Body of pancreas (tissue), 4 donors: ENCODE data around the gene RAET1L.
"Not testable (repeated sequence)": the region's sequence is repeated elsewhere in the genome, so short reads cannot be mapped to it uniquely, and the experiment has no call there.

Experiments
- POLR2A ChIP-seq, 3 donors: fragments of 450-650 bp; IDR thresholded peaks; one replicate each; pipeline ENCODE4 v1.6.1; 2016; ENCODE audit warnings: antibody characterized with exemption in 3 of 3, mild to moderate bottlenecking in 2 of 3
- TF ChIP-seq, protein P1 (sequence below), 7 experiments: fragments of 450-650 bp in 4 of 7; fragments of 200-600 bp in 3 of 7; sonication (generic) in 3 of 7; IDR thresholded peaks; one replicate each; pipeline ENCODE4 v1.5.1; 2016 to 2019; ENCODE audit warnings: antibody characterized with exemption in 7 of 7

DNA sequence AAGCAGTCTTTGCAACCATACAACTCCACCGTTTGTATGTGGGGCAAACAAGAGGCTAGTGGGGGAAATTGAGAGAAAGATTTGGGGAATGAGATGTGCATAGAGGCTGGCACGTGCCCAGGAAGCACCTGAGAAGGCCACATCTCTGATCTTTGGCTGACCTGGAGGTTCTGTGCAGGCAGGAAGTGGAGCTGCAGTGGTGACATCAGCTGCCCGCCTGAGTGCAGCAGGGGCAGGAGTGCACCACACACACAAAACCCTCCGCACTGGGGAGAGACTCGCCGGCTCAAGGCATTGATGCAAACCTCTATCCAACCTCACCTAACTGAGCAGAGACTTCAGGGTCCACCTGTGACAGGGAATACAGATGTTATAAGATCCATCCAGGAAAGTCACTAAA, 50.9 kb downstream of the RAET1L start:
- TF ChIP-seq, protein P1, sequence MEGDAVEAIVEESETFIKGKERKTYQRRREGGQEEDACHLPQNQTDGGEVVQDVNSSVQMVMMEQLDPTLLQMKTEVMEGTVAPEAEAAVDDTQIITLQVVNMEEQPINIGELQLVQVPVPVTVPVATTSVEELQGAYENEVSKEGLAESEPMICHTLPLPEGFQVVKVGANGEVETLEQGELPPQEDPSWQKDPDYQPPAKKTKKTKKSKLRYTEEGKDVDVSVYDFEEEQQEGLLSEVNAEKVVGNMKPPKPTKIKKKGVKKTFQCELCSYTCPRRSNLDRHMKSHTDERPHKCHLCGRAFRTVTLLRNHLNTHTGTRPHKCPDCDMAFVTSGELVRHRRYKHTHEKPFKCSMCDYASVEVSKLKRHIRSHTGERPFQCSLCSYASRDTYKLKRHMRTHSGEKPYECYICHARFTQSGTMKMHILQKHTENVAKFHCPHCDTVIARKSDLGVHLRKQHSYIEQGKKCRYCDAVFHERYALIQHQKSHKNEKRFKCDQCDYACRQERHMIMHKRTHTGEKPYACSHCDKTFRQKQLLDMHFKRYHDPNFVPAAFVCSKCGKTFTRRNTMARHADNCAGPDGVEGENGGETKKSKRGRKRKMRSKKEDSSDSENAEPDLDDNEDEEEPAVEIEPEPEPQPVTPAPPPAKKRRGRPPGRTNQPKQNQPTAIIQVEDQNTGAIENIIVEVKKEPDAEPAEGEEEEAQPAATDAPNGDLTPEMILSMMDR (IDR thresholded peaks at IDR 0.05), result not testable (repeated sequence)
- not testable (repeated sequence) for TF ChIP-seq POLR2A (IDR thresholded peaks at IDR 0.05)
